HCT116 (cell line): ENCODE data around the gene PPP3CB. TPM values are rescaled to one million over a fixed set of nuclear protein-coding genes. Genes with fewer than 3 reads are reported as not detected.

Experiments used
- ATAC-seq: fragments of 200-7000 bp; cut with Tn5 transposase; 2 replicates; pipeline ENCODE4 v1.9.1; 2020; ENCODE audit warnings: mild to moderate bottlenecking, moderate library complexity
- BruUV-seq: library from RNA; stranded (reverse); fragments of 400-500 nt; replicated peaks from 2 replicates; lab custom pipeline; 2021; lab: Mats Ljungman, UMichigan
- CTCF ChIA-PET: fragments of 300-600 bp; sonication (Branson Sonifier 250); formaldehyde crosslinking; loops from one replicate; lab custom pipeline; 2021; ENCODE audit warnings: antibody characterized with exemption; lab: Charles Lee
- POLR2A ChIA-PET: fragments of 300-600, 350-600 bp; sonication (Branson Sonifier 250); formaldehyde crosslinking; loops from one replicate; lab custom pipeline; 2021; ENCODE audit warnings: antibody characterized with exemption; lab: Charles Lee
- RAD21 ChIA-PET, 2 experiments: fragments of 300-600 bp; sonication (Branson Sonifier 250); formaldehyde crosslinking; loops; one replicate each; lab custom pipeline; 2023; ENCODE audit warnings: low total read pairs in 2 of 2; ENCODE audit not compliant: uncharacterized antibody in 2 of 2, unreplicated experiment in 2 of 2, low non-redundant PET in 1 of 2; lab: Charles Lee
- DNase-seq: peaks from one replicate; pipeline ENCODE4 v3.0.0-alpha.2; 2010; ENCODE audit warnings: low read depth, low spot score
- H2AFZ ChIP-seq: fragments of 200-600 bp; shearing (Covaris generic), sonication (generic); 2 replicates; pipeline ENCODE4 v1.6.1; 2017; ENCODE audit warnings: low read depth, mixed run types, mixed read lengths, antibody characterized with exemption, low read length; ENCODE audit not compliant: poor library complexity, severe bottlenecking
- H3K27ac ChIP-seq: 2 replicates; pipeline ENCODE4 v1.5.1; 2012; ENCODE audit warnings: low read depth, low read length
- H3K27me3 ChIP-seq: fragments of 200-600 bp; sonication (generic); 2 replicates; pipeline ENCODE4 v1.6.1; 2016; ENCODE audit warnings: mixed run types, low read length, mixed read lengths; ENCODE audit not compliant: insufficient read depth
- H3K36me3 ChIP-seq, 2 experiments: fragments of 200-500 bp in 1 of 2; fragments of 200-600 bp in 1 of 2; sonication (Bioruptor generic) in 1 of 2; sonication (generic) in 1 of 2; 2 replicates each; pipeline versions ENCODE4 v1.5.1 to v1.6.1; 2014 to 2016; ENCODE audit warnings: low read length in 2 of 2, inconsistent platforms in 1 of 2, mixed read lengths in 1 of 2, mixed run types in 1 of 2; ENCODE audit not compliant: insufficient read depth in 2 of 2, control insufficient read depth in 1 of 2
- H3K4me1 ChIP-seq, 2 experiments: fragments of 200-600 bp in 1 of 2; sonication (generic) in 1 of 2; 2 replicates each; pipeline versions ENCODE4 v1.5.1 to v1.6.1; 2012 to 2017; ENCODE audit warnings: low read length in 2 of 2, inconsistent platforms in 1 of 2, mild to moderate bottlenecking in 1 of 2, mixed read lengths in 1 of 2, mixed run types in 1 of 2, moderate library complexity in 1 of 2; ENCODE audit not compliant: insufficient read depth in 2 of 2, control insufficient read depth in 1 of 2
- H3K4me2 ChIP-seq: fragments of 200-600 bp; sonication (generic); 2 replicates; pipeline ENCODE4 v1.6.1; 2017; ENCODE audit warnings: mixed run types, low read length, mixed read lengths
- H3K4me3 ChIP-seq, 2 experiments: fragments of 200-600 bp in 1 of 2; sonication (generic) in 1 of 2; replicated peaks in 1 of 2; 2 replicates each; pipeline ENCODE4 v1.5.1; 2011 to 2016; ENCODE audit warnings: low read length in 2 of 2, control low read depth in 1 of 2, low read depth in 1 of 2, mild to moderate bottlenecking in 1 of 2, mixed read lengths in 1 of 2, mixed run types in 1 of 2
- H3K79me2 ChIP-seq: fragments of 200-600 bp; sonication (generic); 2 replicates; pipeline ENCODE4 v1.6.1; 2017; ENCODE audit warnings: mild to moderate bottlenecking, mixed run types, low read length, moderate library complexity, mixed read lengths; ENCODE audit not compliant: insufficient read depth
- H3K9ac ChIP-seq: fragments of 200-600 bp; sonication (generic); 2 replicates; pipeline ENCODE4 v1.6.1; 2016; ENCODE audit warnings: low read length, mixed read lengths
- H3K9me2 ChIP-seq: fragments of 200-600 bp; sonication (generic), shearing (Covaris generic); 2 replicates; pipeline ENCODE4 v1.6.1; 2017; ENCODE audit warnings: mixed run types, mild to moderate bottlenecking, moderate library complexity; ENCODE audit not compliant: insufficient read depth
- H3K9me3 ChIP-seq, 2 experiments: fragments of 200-500 bp in 1 of 2; fragments of 200-600 bp in 1 of 2; sonication (Bioruptor generic) in 1 of 2; sonication (generic) in 1 of 2; 2 replicates each; pipeline ENCODE4 v1.6.1; 2014 to 2017; ENCODE audit warnings: low read length in 2 of 2, mixed read lengths in 2 of 2, inconsistent platforms in 1 of 2, low read depth in 1 of 2, mild to moderate bottlenecking in 1 of 2, mixed run types in 1 of 2, moderate library complexity in 1 of 2; ENCODE audit not compliant: control insufficient read depth in 1 of 2, insufficient read depth in 1 of 2
- H4K20me1 ChIP-seq: fragments of 200-600 bp; sonication (generic), shearing (Covaris generic); 2 replicates; pipeline ENCODE4 v1.6.1; 2017; ENCODE audit warnings: mixed run types, mild to moderate bottlenecking, moderate library complexity; ENCODE audit not compliant: insufficient read depth
- CBX3 ChIP-seq: IDR thresholded peaks from 2 replicates; pipeline ENCODE4 v1.6.1; 2012; ENCODE audit warnings: low read depth
- CEBPB ChIP-seq: IDR thresholded peaks from 2 replicates; pipeline ENCODE4 v1.6.1; 2012; ENCODE audit warnings: low read depth
- FOSL1 ChIP-seq: IDR thresholded peaks from 2 replicates; pipeline ENCODE4 v1.6.1; 2012; ENCODE audit warnings: low read depth
- JUND ChIP-seq: IDR thresholded peaks from 2 replicates; pipeline ENCODE4 v1.6.1; 2012
- SRF ChIP-seq: IDR thresholded peaks from 2 replicates; pipeline ENCODE4 v1.6.1; 2012; ENCODE audit warnings: low read depth
- ZFX ChIP-seq: fragments of 450-650 bp; IDR thresholded peaks from 2 replicates; pipeline ENCODE4 v1.6.1; 2017
- intact Hi-C: fragments of 100-400 bp; cut with micrococcal nuclease; formaldehyde crosslinking; loops from 2 replicates; pipeline ENCODE4 v1.10.0; 2022
- total RNA-seq: library from RNA; stranded (reverse); gene quantifications from one replicate; pipeline ENCODE4 v1.2.1, GENCODE V29; 2021; ENCODE audit not compliant: unreplicated experiment
- TF ChIP-seq, protein P1 (sequence below): IDR thresholded peaks from 2 replicates; pipeline ENCODE4 v1.6.1; 2012; ENCODE audit warnings: low read depth
- TF ChIP-seq, protein P2 (sequence below): IDR thresholded peaks from 2 replicates; pipeline ENCODE4 v1.6.1; 2012

PPP3CB gene
- total RNA-seq, 1 experiment from 2014 or later, result 32.0 TPM

GRCh38 chr10:73449113-73449512 is 46.7 kb downstream of the PPP3CB start (continued):
- TF ChIP-seq, protein P1, sequence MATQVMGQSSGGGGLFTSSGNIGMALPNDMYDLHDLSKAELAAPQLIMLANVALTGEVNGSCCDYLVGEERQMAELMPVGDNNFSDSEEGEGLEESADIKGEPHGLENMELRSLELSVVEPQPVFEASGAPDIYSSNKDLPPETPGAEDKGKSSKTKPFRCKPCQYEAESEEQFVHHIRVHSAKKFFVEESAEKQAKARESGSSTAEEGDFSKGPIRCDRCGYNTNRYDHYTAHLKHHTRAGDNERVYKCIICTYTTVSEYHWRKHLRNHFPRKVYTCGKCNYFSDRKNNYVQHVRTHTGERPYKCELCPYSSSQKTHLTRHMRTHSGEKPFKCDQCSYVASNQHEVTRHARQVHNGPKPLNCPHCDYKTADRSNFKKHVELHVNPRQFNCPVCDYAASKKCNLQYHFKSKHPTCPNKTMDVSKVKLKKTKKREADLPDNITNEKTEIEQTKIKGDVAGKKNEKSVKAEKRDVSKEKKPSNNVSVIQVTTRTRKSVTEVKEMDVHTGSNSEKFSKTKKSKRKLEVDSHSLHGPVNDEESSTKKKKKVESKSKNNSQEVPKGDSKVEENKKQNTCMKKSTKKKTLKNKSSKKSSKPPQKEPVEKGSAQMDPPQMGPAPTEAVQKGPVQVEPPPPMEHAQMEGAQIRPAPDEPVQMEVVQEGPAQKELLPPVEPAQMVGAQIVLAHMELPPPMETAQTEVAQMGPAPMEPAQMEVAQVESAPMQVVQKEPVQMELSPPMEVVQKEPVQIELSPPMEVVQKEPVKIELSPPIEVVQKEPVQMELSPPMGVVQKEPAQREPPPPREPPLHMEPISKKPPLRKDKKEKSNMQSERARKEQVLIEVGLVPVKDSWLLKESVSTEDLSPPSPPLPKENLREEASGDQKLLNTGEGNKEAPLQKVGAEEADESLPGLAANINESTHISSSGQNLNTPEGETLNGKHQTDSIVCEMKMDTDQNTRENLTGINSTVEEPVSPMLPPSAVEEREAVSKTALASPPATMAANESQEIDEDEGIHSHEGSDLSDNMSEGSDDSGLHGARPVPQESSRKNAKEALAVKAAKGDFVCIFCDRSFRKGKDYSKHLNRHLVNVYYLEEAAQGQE, result no peak
- no peak for TF ChIP-seq ZFX

GRCh38 chr10:73448384-73448783 is 47.4 kb downstream of the PPP3CB start:
- Histone ChIP-seq H3K9me3 (no peaks in the 10 kb centered on the region), H3K4me3 (no peak overlapping the region), H3K9ac (no peak overlapping the region), H3K4me2 (no peak overlapping the region), H3K9me2 (no peaks in the 10 kb centered on the region), H3K27ac (no peak overlapping the region), H3K4me1 (no peaks in the 10 kb centered on the region), H2AFZ (no peak overlapping the region), H3K79me2 (no peaks in the 10 kb centered on the region), H3K36me3 (peaks cover 0 to 6% of the 10 kb centered on the region in 2 experiments; a peak in 1 of 4 replicates), H4K20me1 (no peaks in the 10 kb centered on the region), H3K27me3 (no peaks in the 10 kb centered on the region)
- ChIA-PET RAD21 (no interaction called here), POLR2A (no interaction called here), CTCF (no interaction called here)
- DNase-seq (no peak), ATAC-seq (no peak)
- no peak for TF ChIP-seq SRF
- TF ChIP-seq CBX3, result no peak
- TF ChIP-seq JUND, result no peak
- no peak for TF ChIP-seq CEBPB
- TF ChIP-seq, protein P2, sequence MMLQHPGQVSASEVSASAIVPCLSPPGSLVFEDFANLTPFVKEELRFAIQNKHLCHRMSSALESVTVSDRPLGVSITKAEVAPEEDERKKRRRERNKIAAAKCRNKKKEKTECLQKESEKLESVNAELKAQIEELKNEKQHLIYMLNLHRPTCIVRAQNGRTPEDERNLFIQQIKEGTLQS, result no peak
- TF ChIP-seq FOSL1, result no peak
- intact Hi-C loops, result no loop called here
- no TSS peak for BruUV-seq
